Measurements from ENCODE around the gene NACA. TPM values are rescaled to one million over a fixed set of nuclear protein-coding genes. Genes with fewer than 3 reads are reported as not detected.
"Not testable (repeated sequence)": the region's sequence is repeated elsewhere in the genome, so short reads cannot be mapped to it uniquely, and the experiment has no call there.

Gene NACA
- total RNA-seq, 1 experiment from 2014 or later = 835 TPM

DNA sequence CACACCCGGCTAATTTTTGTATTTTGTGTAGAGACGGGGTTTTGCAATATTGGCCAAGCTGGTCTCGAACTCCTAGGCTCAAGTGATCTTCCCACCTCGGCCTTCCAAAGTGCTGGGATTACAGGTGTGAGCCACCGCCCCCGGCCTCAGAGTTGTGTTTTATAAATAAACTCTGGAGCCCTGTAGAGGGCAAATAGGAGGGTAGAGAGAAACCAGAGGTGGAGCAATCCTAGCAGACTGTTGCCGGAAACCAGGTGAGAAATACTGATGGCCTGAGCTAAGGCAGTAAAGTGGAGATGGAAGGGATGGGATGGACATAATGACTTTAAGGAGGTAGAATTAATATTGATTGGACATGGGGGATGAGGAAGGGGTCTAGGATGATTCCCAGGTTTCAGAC lies 35.4 kb upstream of the NACA start:
- BruUV-seq (replicated peaks) = no TSS peak
- Mint-ChIP-seq H3K4me3 (ENCODE audit: low read depth, unreplicated experiment) (no peak overlapping the region), H3K36me3 (ENCODE audit: insufficient read depth, unreplicated experiment) (no peaks in the 10 kb centered on the region), H3K27me3 (ENCODE audit: unreplicated experiment) (no peaks in the 10 kb centered on the region), H3K4me1 (ENCODE audit: low read depth, unreplicated experiment) (no peaks in the 10 kb centered on the region), H3K27ac (ENCODE audit: unreplicated experiment) (no peak overlapping the region), H3K9me3 (ENCODE audit: low read depth, unreplicated experiment) (peaks cover 3% of the 10 kb centered on the region)
- DNase-seq = no peak
- TF ChIP-seq, protein P1, sequence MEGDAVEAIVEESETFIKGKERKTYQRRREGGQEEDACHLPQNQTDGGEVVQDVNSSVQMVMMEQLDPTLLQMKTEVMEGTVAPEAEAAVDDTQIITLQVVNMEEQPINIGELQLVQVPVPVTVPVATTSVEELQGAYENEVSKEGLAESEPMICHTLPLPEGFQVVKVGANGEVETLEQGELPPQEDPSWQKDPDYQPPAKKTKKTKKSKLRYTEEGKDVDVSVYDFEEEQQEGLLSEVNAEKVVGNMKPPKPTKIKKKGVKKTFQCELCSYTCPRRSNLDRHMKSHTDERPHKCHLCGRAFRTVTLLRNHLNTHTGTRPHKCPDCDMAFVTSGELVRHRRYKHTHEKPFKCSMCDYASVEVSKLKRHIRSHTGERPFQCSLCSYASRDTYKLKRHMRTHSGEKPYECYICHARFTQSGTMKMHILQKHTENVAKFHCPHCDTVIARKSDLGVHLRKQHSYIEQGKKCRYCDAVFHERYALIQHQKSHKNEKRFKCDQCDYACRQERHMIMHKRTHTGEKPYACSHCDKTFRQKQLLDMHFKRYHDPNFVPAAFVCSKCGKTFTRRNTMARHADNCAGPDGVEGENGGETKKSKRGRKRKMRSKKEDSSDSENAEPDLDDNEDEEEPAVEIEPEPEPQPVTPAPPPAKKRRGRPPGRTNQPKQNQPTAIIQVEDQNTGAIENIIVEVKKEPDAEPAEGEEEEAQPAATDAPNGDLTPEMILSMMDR (IDR thresholded peaks at IDR 0.05; ENCODE audit: unreplicated experiment) = no peak
- intact Hi-C loops (cut with micrococcal nuclease; ENCODE audit: unreplicated experiment) = loop anchor here (5.0 kb wide), 1 partner anchor 82 kb away; no protein-coding TSS in a partner anchor
- CTCF ChIA-PET = interaction anchor here (0.7 kb wide), 1 partner anchor 89 kb away, joined by 3 read pairs; no protein-coding TSS in a partner anchor

DNA sequence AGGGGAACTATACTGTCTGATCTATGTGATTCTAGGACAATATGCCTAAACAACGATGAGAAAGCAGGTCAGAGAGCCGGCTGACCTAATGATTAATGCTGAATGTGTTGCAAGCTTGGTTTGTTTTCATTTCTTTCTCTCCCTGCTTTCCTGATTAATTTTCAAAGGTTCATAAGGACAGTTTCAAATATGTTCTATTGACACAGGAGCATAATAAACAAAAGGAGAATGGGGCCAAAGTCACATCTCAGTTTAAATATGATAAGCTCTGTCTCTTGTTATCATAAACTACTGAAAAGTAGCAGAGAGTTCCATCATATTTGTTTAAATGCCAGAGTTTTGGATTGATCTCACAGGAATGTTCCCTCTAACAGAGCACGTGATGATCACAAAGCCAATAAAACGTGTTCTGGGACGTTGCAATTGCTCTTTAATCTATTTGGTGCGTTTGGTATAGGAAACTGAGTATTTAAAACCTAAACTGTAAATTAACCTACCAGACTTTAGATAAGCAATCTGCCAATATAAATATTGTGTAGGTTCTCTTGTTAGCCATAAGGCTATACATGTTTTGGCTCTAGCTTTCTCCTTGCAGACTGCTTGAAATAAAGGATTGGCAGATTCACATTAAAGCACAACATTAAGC lies 34.3 kb upstream of the NACA start:
- TF ChIP-seq, protein P1 (IDR thresholded peaks at IDR 0.05; ENCODE audit: unreplicated experiment) = no peak
- Mint-ChIP-seq H3K27ac (ENCODE audit: unreplicated experiment) (no peak overlapping the region), H3K4me1 (ENCODE audit: low read depth, unreplicated experiment) (no peaks in the 10 kb centered on the region), H3K27me3 (ENCODE audit: unreplicated experiment) (no peaks in the 10 kb centered on the region), H3K9me3 (ENCODE audit: low read depth, unreplicated experiment) (peaks cover 3% of the 10 kb centered on the region), H3K4me3 (ENCODE audit: low read depth, unreplicated experiment) (no peak overlapping the region), H3K36me3 (ENCODE audit: insufficient read depth, unreplicated experiment) (no peaks in the 10 kb centered on the region)
- CTCF ChIA-PET = interaction anchor here (0.7 kb wide), 1 partner anchor 34 kb away, joined by 5 read pairs; no protein-coding TSS in a partner anchor
- intact Hi-C loops (cut with micrococcal nuclease; ENCODE audit: unreplicated experiment) = loop anchor here (5.0 kb wide), 1 partner anchor 353 kb away; the partner anchor contains the start of gene STAT6
- DNase-seq = no peak
- BruUV-seq (replicated peaks) = no TSS peak

DNA sequence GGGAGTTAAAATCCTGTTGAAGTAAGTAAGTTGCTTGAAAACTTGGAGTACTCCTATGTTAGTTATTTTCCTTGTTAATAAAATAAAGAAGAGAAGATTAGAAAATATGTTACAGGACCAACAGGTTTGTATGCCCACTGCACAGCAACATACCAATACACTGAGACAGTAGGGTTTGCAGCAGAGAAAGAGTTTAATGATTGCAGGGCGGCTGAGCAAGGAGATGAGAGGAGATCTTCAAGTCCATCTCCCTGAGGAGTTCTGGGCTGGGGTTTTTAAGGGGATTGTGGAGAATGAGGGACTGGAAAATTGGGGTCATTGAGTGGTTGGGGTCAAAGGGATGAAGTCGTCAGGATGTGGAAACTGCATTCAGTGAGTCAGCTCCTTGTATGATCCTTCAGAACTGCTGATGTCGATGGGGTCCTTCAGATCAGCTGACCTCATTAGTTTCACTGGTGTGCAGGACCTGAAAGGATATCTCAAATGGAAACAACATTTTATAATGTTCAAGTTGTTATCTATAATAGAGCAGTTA lies 33.7 kb upstream of the NACA start:
- Mint-ChIP-seq H3K4me3 (ENCODE audit: low read depth, unreplicated experiment) (no peak overlapping the region), H3K4me1 (ENCODE audit: low read depth, unreplicated experiment) (no peaks in the 10 kb centered on the region), H3K36me3 (ENCODE audit: insufficient read depth, unreplicated experiment) (no peaks in the 10 kb centered on the region), H3K27ac (ENCODE audit: unreplicated experiment) (no peak overlapping the region), H3K27me3 (ENCODE audit: unreplicated experiment) (no peaks in the 10 kb centered on the region), H3K9me3 (ENCODE audit: low read depth, unreplicated experiment) (peaks cover 3% of the 10 kb centered on the region)
- TF ChIP-seq, protein P1 (IDR thresholded peaks at IDR 0.05; ENCODE audit: unreplicated experiment) = no peak
- BruUV-seq (replicated peaks) = no TSS peak
- no peak for DNase-seq
- intact Hi-C loops (cut with micrococcal nuclease; ENCODE audit: unreplicated experiment) = loop anchor here (5.0 kb wide), 1 partner anchor 354 kb away; the partner anchor contains the start of gene STAT6
- CTCF ChIA-PET = no interaction called here

DNA sequence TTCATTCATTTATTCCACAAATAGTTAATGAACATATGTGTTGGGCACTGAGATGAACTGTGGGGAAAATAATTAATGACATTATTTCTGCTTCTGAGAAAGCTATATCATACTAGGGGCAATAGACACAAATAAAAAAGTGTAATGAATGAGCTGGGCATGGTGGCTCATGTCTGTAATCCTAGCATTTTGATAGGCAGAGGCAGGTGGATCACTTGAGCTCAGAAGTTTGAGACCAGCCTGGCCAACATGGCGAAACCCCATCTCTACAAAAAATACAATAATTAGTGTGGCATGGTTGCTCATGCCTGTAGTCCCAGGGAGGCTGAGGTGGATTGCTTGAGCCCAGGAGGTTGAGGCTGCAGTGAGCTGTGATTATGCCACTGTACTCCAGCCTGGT lies 32.9 kb upstream of the NACA start:
- DNase-seq; BruUV-seq (replicated peaks); H3K4me3 Mint-ChIP-seq (ENCODE audit: low read depth, unreplicated experiment); H3K9me3 Mint-ChIP-seq (ENCODE audit: low read depth, unreplicated experiment); H3K36me3 Mint-ChIP-seq (ENCODE audit: insufficient read depth, unreplicated experiment); H3K27me3 Mint-ChIP-seq (ENCODE audit: unreplicated experiment); H3K4me1 Mint-ChIP-seq (ENCODE audit: low read depth, unreplicated experiment); H3K27ac Mint-ChIP-seq (ENCODE audit: unreplicated experiment): not testable (repeated sequence)
- intact Hi-C loops (cut with micrococcal nuclease; ENCODE audit: unreplicated experiment) = loop anchor here (2.0 to 5.0 kb wide), 3 partner anchors 229 to 354 kb away; partner anchors contain the start of gene STAT6
- CTCF ChIA-PET = interaction anchor here (1.5 to 1.6 kb wide), 3 partner anchors 227 to 354 kb away, joined by 6 to 14 read pairs (median 7); partner anchors contain the start of gene STAT6

DNA sequence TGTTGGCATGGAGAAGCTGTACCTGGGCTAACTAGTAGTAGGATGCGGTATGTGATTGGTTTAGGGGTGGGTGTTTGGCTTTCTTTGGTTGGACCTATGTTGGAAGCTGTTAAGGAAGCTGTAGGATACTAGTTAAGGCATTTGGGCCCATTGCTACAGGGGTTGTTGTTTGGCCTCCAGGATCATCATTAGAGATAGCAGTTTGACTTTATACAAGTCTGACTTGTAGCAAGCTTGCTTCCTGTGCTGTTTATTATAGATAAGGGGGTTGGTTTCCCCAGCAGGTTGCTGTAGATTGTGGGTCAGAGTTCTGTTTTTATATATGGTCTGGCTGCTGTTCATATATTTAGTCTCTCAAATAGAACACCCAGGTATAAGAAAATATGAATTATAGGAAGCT lies 28.5 kb upstream of the NACA start:
- TF ChIP-seq, protein P1 (IDR thresholded peaks at IDR 0.05; ENCODE audit: unreplicated experiment) = no peak
- no peak overlapping the region for H3K27ac Mint-ChIP-seq (ENCODE audit: unreplicated experiment)
- no peak overlapping the region for H3K4me3 Mint-ChIP-seq (ENCODE audit: low read depth, unreplicated experiment)
- H3K27me3 Mint-ChIP-seq (ENCODE audit: unreplicated experiment) = no peaks in the 10 kb centered on the region
- intact Hi-C loops (cut with micrococcal nuclease; ENCODE audit: unreplicated experiment) = no loop called here
- H3K9me3 Mint-ChIP-seq (ENCODE audit: low read depth, unreplicated experiment) = no peaks in the 10 kb centered on the region
- DNase-seq = no peak
- H3K4me1 Mint-ChIP-seq (ENCODE audit: low read depth, unreplicated experiment) = peaks cover 16% of the 10 kb centered on the region
- H3K36me3 Mint-ChIP-seq (ENCODE audit: insufficient read depth, unreplicated experiment) = peaks cover 23% of the 10 kb centered on the region
- no TSS peak for BruUV-seq (replicated peaks)
- CTCF ChIA-PET = no interaction called here
